CD14-positive monocyte (primary cell): ENCODE results near the gene NBEA. TPM values are rescaled to one million over a fixed set of nuclear protein-coding genes. Genes with fewer than 3 reads are reported as not detected.
A peak's percentile ranks its signal among the peaks of the same experiment; 100 is the strongest.

ENCODE experiments used
- DNase-seq, 3 donors: peaks; one replicate each; pipeline ENCODE4 v3.0.0-alpha.2; 2011 to 2022
- H2AFZ ChIP-seq: 2 replicates; pipeline ENCODE4 v1.6.0; 2012; ENCODE audit warnings: mild to moderate bottlenecking, low read depth, low read length, inconsistent platforms; ENCODE audit not compliant: insufficient read depth, poor library complexity, severe bottlenecking
- H3K27ac ChIP-seq, 2 donors: 1 replicate in 1 of 2; 2 replicates in 1 of 2; pipeline ENCODE4 v1.5.1; 2012 to 2013; ENCODE audit warnings: low read length in 2 of 2, control low read depth in 1 of 2, inconsistent platforms in 1 of 2, low read depth in 1 of 2, mild to moderate bottlenecking in 1 of 2
- H3K27me3 ChIP-seq, 2 donors: one replicate each; pipeline versions ENCODE4 v1.6.0 to v1.6.1; 2011 to 2013; ENCODE audit warnings: low read length in 2 of 2; ENCODE audit not compliant: control insufficient read depth in 2 of 2, insufficient read depth in 2 of 2
- H3K36me3 ChIP-seq, 2 donors: replicated peaks in 1 of 2; 1 replicate in 1 of 2; 2 replicates in 1 of 2; pipeline versions ENCODE4 v1.5.1 to v1.6.1; 2012 to 2013; ENCODE audit warnings: low read length in 2 of 2, control low read depth in 1 of 2, inconsistent platforms in 1 of 2, mild to moderate bottlenecking in 1 of 2; ENCODE audit not compliant: insufficient read depth in 2 of 2, control insufficient read depth in 1 of 2
- H3K4me1 ChIP-seq, 2 donors: 1 replicate in 1 of 2; 2 replicates in 1 of 2; pipeline versions ENCODE4 v1.5.1 to v1.6.1; 2012 to 2013; ENCODE audit warnings: low read length in 2 of 2, control low read depth in 1 of 2, inconsistent platforms in 1 of 2, mild to moderate bottlenecking in 1 of 2, moderate library complexity in 1 of 2; ENCODE audit not compliant: insufficient read depth in 2 of 2, control insufficient read depth in 1 of 2
- H3K4me2 ChIP-seq: replicated peaks from 2 replicates; pipeline ENCODE3; 2012; ENCODE audit warnings: low read length, moderate library complexity, mild to moderate bottlenecking; ENCODE audit not compliant: poor library complexity, severe bottlenecking; ENCODE audit errors: extremely low read depth
- H3K4me3 ChIP-seq, 3 experiments: fragments of 200-600 bp in 1 of 3; sonication (generic) in 1 of 3; replicated peaks in 1 of 3; 1 replicate in 2 of 3; 2 replicates in 1 of 3; pipeline ENCODE4 v1.5.1; 2011 to 2013; ENCODE audit warnings: low read length in 3 of 3, mild to moderate bottlenecking in 3 of 3, control low read depth in 2 of 3, low read depth in 2 of 3, inconsistent platforms in 1 of 3, moderate library complexity in 1 of 3
- H3K79me2 ChIP-seq: 2 replicates; pipeline ENCODE4 v1.6.0; 2012; ENCODE audit warnings: mild to moderate bottlenecking, control low read depth, inconsistent platforms, low read length, moderate library complexity; ENCODE audit not compliant: insufficient read depth
- H3K9ac ChIP-seq: 2 replicates; pipeline ENCODE4 v1.6.0; 2017; ENCODE audit warnings: low read length, mild to moderate bottlenecking; ENCODE audit not compliant: insufficient read depth, poor library complexity, severe bottlenecking
- H3K9me3 ChIP-seq, 2 donors: replicated peaks in 1 of 2; 1 replicate in 1 of 2; 2 replicates in 1 of 2; pipeline versions ENCODE4 v1.5.1 to v1.6.1; 2012 to 2013; ENCODE audit warnings: low read length in 2 of 2, control low read depth in 1 of 2; ENCODE audit not compliant: control insufficient read depth in 1 of 2, insufficient read depth in 1 of 2
- H4K20me1 ChIP-seq: 2 replicates; pipeline ENCODE4 v1.6.0; 2012; ENCODE audit warnings: mild to moderate bottlenecking, low read length, control low read depth, moderate library complexity; ENCODE audit not compliant: insufficient read depth
- H3K27ac Mint-ChIP-seq, 7 donors: one replicate each; pipeline ENCODE4 v1.8.0; 2020; ENCODE audit warnings: mild to moderate bottlenecking in 7 of 7, mixed read lengths in 7 of 7, moderate library complexity in 6 of 7, inconsistent platforms in 2 of 7
- H3K27me3 Mint-ChIP-seq, 3 donors: one replicate each; pipeline ENCODE4 v1.8.0; 2021 to 2022; ENCODE audit warnings: low read depth in 3 of 3, mild to moderate bottlenecking in 3 of 3, mixed read lengths in 3 of 3, moderate library complexity in 3 of 3, inconsistent platforms in 1 of 3
- H3K36me3 Mint-ChIP-seq, 2 donors: one replicate each; pipeline ENCODE4 v1.8.0; 2020; ENCODE audit warnings: mixed read lengths in 2 of 2, inconsistent platforms in 1 of 2, mild to moderate bottlenecking in 1 of 2
- H3K4me1 Mint-ChIP-seq: one replicate; pipeline ENCODE4 v1.8.0; 2020; ENCODE audit warnings: mild to moderate bottlenecking, mixed read lengths
- H3K4me3 Mint-ChIP-seq, 2 donors: one replicate each; pipeline ENCODE4 v1.8.0; 2020; ENCODE audit warnings: mild to moderate bottlenecking in 2 of 2, mixed read lengths in 2 of 2, moderate library complexity in 1 of 2
- H3K9me3 Mint-ChIP-seq, 7 donors: one replicate each; pipeline ENCODE4 v1.8.0; 2020 to 2022; ENCODE audit warnings: mixed read lengths in 7 of 7, mild to moderate bottlenecking in 6 of 7, moderate library complexity in 6 of 7, inconsistent platforms in 2 of 7
- WGBS: methylation state at CpG from one replicate; pipeline ENCODE4 v1.1.5; 2013; ENCODE audit warnings: missing lambda C conversion rate; ENCODE audit not compliant: insufficient coverage; 5-methylcytosine and 5-hydroxymethylcytosine counted together
- intact Hi-C, 2 donors: fragments of 100-400 bp; cut with micrococcal nuclease; formaldehyde crosslinking; loops; one replicate each; pipeline versions ENCODE4 v1.15.0 to v1.15.1; 2023
- polyA plus RNA-seq, 3 donors: library from polyadenylated mRNA; depleted of rRNA in 1 of 3; unstranded in 2 of 3; stranded (reverse) in 1 of 3; fragments of 300-500 nt in 2 of 3; fragments of >200 nt in 1 of 3; fragmentation: Illumina TruSeq in 2 of 3; gene quantifications; 1 replicate in 2 of 3; 2 replicates in 1 of 3; pipeline ENCODE4 v1.2.3, GENCODE V29; 2012 to 2021
- TF ChIP-seq, protein P1 (sequence below): fragments of 200-600 bp; IDR thresholded peaks from one replicate; pipeline ENCODE4 v1.8.0; 2022; ENCODE audit warnings: antibody characterized with exemption, mild to moderate bottlenecking

Gene NBEA
- polyA plus RNA-seq, 3 donors = 0.03 to 0.23 (median 0.08) TPM

DNA sequence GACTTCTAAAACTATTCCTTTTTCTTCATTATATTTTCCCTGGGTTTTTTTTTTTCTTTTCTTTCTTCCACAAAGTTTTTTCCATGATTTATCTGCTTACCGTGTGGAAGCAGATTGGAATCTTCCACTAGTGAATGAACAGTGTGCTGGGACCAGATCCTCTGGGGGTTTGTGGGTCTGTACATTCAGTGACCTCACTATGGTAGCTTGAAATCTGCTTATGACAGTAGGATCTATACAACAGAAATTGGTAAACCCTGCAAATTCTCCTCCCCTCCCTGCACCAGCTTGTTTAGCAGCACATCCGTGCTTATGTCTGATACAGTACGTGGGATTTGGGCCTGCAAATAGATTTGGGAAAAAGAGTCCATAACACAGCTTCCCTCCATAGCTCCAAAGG, 560.4 kb downstream of the NBEA start:
- Histone ChIP-seq H3K9ac (no peak overlapping the region), H3K9me3 (no peaks in the 10 kb centered on the region), H3K4me2 (no peak overlapping the region), H3K4me3 (no peak overlapping the region), H2AFZ (no peak overlapping the region), H4K20me1 (no peaks in the 10 kb centered on the region), H3K4me1 (peaks cover 0 to 7% of the 10 kb centered on the region in 2 donors), H3K36me3 (no peaks in the 10 kb centered on the region), H3K79me2 (no peaks in the 10 kb centered on the region), H3K27me3 (no peaks in the 10 kb centered on the region), H3K27ac (no peak overlapping the region)
- TF ChIP-seq, protein P1, sequence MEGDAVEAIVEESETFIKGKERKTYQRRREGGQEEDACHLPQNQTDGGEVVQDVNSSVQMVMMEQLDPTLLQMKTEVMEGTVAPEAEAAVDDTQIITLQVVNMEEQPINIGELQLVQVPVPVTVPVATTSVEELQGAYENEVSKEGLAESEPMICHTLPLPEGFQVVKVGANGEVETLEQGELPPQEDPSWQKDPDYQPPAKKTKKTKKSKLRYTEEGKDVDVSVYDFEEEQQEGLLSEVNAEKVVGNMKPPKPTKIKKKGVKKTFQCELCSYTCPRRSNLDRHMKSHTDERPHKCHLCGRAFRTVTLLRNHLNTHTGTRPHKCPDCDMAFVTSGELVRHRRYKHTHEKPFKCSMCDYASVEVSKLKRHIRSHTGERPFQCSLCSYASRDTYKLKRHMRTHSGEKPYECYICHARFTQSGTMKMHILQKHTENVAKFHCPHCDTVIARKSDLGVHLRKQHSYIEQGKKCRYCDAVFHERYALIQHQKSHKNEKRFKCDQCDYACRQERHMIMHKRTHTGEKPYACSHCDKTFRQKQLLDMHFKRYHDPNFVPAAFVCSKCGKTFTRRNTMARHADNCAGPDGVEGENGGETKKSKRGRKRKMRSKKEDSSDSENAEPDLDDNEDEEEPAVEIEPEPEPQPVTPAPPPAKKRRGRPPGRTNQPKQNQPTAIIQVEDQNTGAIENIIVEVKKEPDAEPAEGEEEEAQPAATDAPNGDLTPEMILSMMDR = no peak
- H3K4me1 Mint-ChIP-seq = peaks cover under 1% of the 10 kb centered on the region
- peaks cover 0 to 2% (median 0%) of the 10 kb centered on the region in 3 donors for H3K27me3 Mint-ChIP-seq
- no peak for DNase-seq
- H3K27ac Mint-ChIP-seq = no peak overlapping the region
- H3K36me3 Mint-ChIP-seq = no peaks in the 10 kb centered on the region
- WGBS = 100% methylated on average over 1 of the region's 3 CpGs
- intact Hi-C loops = no loop called here
- no peak overlapping the region for H3K4me3 Mint-ChIP-seq
- H3K9me3 Mint-ChIP-seq = peaks cover 0 to 1% (median 0%) of the 10 kb centered on the region in 7 donors

DNA sequence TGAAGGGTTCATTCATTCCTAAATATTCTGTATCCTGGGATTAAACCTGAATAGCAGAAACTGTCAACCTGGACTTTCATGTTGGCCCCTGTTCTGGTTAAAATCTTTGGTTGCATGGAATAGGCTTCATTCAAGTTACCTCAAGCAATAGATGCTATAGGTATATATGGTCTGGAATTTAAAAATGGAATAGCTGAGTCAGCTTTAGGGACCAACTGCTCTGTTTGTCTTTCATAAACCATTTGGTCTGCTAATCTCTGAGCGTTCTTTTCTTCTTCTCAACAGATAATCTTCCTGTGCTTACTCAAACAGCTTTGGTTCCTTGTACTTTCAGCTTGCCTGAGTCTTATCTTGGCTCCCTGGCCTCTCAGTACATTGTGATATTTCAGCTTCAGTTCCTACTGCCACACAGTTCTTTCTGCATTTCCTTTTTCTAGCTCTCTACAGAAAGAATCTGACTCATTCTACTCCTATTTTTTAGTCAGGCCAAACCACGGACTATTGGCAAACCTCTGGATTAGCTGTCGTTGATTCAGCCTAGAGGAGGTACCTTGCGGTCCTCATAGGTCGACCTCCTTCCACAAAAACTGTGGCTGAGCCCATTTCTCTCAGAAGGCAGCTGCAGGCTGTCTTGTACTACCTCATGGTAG, 570.3 kb downstream of the NBEA start:
- H3K27me3 Mint-ChIP-seq = no peaks in the 10 kb centered on the region
- no peaks in the 10 kb centered on the region for H3K9me3 Mint-ChIP-seq
- TF ChIP-seq, protein P1 = no peak
- Histone ChIP-seq H3K27me3 (no peaks in the 10 kb centered on the region), H3K4me2 (no peak overlapping the region), H3K9me3 (no peaks in the 10 kb centered on the region), H3K27ac (no peak overlapping the region), H3K4me1 (peaks cover 4 to 7% of the 10 kb centered on the region in 2 donors), H4K20me1 (no peaks in the 10 kb centered on the region), H3K36me3 (no peaks in the 10 kb centered on the region), H3K79me2 (no peaks in the 10 kb centered on the region), H3K9ac (no peak overlapping the region), H2AFZ (no peak overlapping the region), H3K4me3 (no peak overlapping the region)
- peak overlapping the region in 1 of 2 donors; percentile 22 for H3K4me3 Mint-ChIP-seq
- no peaks in the 10 kb centered on the region for H3K36me3 Mint-ChIP-seq
- peak overlapping the region in 1 of 7 donors; percentile 10 for H3K27ac Mint-ChIP-seq
- peak; percentile 1 to 18 (median 11) for DNase-seq
- peaks cover 6% of the 10 kb centered on the region for H3K4me1 Mint-ChIP-seq
- intact Hi-C loops = no loop called here
- 0% methylated on average over 4 of the region's 5 CpGs for whole genome bisulfite sequencing
